ENCODE results near the gene SWAP70.

GRCh38 chr11:9687711-9688477 is 24.0 kb downstream of the SWAP70 start:
- no peak for TF ChIP-seq CTCF (conservative IDR thresholded peaks at IDR 0.05 in 1 of 2, IDR thresholded peaks at IDR 0.05 in 1 of 2; ENCODE audit: extremely low read depth in 1 of 2, insufficient read depth in 1 of 2, low read depth in 1 of 2, low read length in 2 of 2)
- no peak for TF ChIP-seq EZH2 (IDR thresholded peaks at IDR 0.05; ENCODE audit: borderline replicate concordance, low read length)

Measured in mammary epithelial cell (primary cell).